NOMO-1 (cell line): ENCODE data around the gene EAPP.
"Not testable (repeated sequence)": the region's sequence is repeated elsewhere in the genome, so short reads cannot be mapped to it uniquely, and the experiment has no call there.

Experiments used
- DNase-seq, 2 experiments: peaks; one replicate each; lab custom pipeline; 2025; ENCODE audit not compliant: unreplicated experiment in 2 of 2; lab: John Stamatoyannopoulos, UW

The EAPP gene, protein sequence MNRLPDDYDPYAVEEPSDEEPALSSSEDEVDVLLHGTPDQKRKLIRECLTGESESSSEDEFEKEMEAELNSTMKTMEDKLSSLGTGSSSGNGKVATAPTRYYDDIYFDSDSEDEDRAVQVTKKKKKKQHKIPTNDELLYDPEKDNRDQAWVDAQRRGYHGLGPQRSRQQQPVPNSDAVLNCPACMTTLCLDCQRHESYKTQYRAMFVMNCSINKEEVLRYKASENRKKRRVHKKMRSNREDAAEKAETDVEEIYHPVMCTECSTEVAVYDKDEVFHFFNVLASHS

GRCh38 chr14:34539407-34540180 lies at the start of gene EAPP:
Gene EAPP (minus strand): TSS chr14:34539701. CDS start chr14:34539628, 73 bp downstream.
- DNase-seq = no peak

- no peak for DNase-seq
Measured at GRCh38 chr14:34583525-34583924, 44.0 kb upstream of the EAPP start.

DNA sequence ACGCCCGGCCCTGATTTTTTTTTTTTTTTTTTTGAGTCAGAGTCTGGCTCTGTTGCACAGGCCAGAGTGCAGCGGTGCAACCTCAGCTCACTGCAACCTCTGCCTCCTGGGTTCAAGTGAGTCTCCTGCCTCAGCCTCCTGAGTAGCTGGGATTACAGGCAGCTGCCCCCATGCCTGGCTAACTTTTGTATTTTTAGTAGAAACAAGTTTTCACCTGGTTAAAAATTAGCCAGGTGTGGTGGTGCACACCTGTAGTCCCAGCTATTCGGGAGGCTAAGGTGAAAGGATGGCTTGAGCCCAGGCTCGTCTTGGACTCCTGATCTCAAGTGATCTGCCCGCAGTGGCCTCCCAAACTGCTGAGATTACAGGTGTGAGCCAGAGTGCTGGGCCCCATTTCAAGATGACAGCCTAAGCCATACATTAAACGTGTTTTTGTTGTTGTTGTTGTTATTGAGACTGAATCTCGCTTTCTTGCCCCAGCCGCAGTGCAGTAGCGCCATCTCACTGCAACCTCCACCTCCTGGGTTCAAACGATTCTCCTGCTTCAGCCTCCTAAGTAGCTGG lies 42.7 kb upstream of the EAPP start:
- DNase-seq = no peak

- no peak for DNase-seq
Measured at GRCh38 chr14:34580381-34580780, 40.9 kb upstream of the EAPP start.

DNA sequence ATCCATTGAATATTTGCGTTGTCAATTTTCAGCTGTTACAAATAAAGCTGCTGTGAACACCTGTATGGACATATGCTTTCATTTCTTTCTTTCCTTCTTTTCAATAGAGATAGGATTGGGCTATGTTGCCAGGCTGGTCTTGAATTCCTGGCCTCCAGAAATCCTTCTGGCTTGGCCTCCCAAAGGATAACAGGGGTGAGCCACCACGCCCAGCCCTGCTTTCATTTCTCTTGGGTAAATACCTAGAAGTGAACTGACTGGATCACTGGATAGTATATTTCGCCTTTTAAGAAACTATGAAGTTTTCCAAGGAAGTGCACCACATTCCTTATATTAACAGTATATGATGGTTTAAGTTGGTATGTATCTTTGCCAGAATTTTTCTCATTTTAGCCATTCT lies 32.3 kb upstream of the EAPP start:
- DNase-seq = no peak

GRCh38 chr14:34569750-34570149 lies 30.2 kb upstream of the EAPP start:
- DNase-seq = no peak

GRCh38 chr14:34568803-34569202 lies 29.3 kb upstream of the EAPP start:
- no peak for DNase-seq

GRCh38 chr14:34562776-34563150 lies 23.3 kb upstream of the EAPP start:
- DNase-seq = no peak

DNA sequence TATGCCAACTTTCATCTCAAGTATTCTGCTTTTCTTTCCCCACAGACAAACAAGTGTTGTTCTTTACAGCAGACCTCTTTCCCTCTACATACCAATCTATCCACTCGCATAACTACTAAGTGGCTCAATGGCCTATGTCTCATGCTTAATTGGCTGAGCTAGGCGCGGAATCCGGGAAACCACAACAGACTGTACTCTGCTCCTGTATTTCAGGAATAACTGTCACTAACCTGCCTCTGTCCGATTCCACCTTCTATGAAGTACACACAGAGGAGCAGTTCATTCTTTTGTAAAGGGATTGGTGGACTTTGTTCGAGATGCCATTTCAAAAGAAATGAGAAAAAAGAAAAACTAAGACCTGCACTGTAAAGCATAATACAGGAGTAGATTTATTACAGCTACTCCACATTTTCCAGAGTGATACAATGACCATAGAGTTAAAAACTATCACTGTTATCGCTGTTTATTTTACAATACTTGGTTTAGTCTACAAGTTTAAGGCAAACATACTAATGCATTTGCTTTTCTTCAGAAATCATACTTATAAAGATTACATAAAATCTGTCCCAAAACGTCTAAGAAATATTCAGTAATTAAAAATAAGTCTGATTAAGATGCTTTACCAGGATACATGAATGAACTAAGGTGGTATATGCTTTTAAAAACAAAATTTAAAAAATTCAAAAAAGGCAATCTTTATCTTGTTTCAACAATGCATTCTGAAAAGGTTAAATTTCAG lies 22.7 kb upstream of the EAPP start:
- not testable (repeated sequence) for DNase-seq

DNA sequence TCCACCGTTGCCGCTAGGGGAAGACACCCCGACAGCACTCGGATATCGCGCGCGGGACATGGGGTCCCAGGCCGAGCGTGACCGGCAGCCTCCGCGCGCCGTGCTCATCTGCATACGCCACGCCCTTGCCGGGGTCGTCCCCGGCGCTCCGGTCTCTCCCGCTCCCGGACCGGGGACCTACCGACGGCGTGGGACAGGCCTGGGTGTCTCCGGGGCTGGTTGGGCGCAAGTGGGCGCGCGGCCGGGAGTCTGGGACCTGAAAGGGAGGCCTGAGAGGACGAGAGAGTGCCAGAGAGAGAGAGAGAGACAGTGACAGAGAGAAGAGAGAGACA lies 17.0 kb upstream of the EAPP start:
- DNase-seq = not testable (repeated sequence)

DNA sequence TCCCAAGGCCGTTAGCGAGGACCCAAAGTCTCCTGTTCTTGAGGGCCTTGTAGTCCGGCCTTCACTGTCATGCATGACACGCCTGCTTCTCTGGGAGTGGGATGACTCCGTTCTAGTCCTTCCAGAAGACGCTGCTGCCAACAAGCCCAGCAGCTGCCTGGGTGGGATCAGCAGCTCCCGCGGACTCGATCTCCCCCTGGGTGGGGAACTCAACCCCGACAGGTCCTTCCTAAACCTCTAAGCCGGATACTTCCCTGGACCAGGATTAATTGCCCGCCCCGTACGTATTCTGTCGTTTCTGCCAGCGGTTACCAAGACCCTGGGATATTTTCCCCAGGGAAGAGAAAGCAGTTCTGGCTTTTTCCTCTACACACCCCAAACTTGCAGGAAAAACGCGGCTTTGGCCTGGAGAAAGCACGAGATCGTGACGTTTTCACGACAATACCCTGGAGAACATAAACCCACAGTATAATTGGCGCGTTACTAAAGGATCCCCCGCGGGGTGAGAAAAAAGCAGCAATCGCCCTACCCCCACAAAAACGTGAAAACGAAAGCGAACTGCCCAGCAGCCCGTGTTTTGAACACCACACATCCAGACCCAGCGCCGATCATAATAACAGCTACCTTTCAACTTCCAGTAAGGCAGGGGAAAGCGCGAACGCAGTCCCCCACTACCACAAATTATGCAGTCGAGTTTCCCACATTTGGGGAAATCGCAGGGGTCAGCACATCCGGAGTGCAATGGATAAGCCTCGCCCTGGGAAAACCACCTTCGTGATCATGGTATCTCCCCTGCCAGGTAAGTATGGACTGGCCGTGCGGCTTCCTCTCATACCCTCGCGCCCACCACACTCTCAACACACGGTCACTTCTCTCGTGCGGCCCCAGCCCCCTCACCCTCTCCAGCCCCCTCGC lies 16.3 kb upstream of the EAPP start:
- not testable (repeated sequence) for DNase-seq

DNA sequence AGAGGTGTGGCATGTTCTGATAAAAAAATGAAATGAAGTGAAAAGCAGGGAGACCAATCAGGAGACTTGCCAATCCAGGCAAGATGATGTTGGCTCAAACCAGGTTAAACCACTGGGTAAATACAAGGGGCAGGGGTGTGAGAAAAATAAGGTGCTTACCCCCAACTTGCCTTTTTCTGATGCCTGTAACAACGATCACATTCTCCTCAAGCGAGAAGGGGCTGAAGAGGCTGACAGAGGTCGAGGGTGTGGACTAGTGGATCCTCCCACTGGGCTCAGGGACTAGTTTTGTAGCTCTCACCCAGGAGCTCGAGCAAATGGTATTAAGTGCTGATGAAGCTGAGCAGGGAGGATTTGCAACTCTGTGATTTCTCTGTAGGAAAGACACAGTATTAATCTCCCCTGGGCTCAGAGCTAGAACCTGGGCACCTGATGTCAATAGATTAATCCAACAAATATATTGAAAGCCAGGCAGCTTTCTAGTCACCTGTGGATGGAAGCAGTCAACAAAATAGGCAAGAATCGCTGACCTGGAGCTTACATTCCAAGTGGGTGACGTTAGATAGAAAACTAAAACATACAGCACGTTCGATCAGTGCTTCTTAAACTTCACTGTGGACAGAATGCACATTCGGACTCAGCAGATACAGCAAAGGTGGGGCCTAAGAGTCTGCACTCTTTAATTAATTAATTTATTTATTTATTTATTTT lies 15.2 kb upstream of the EAPP start:
- no peak for DNase-seq

- not testable (repeated sequence) for DNase-seq
Measured at GRCh38 chr14:34549276-34549966, 9.9 kb upstream of the EAPP start.

- DNase-seq = no peak
Measured at GRCh38 chr14:34548472-34548981, 9.0 kb upstream of the EAPP start.

GRCh38 chr14:34547136-34547520 lies 7.6 kb upstream of the EAPP start:
- DNase-seq = not testable (repeated sequence)

- not testable (repeated sequence) for DNase-seq
Measured at GRCh38 chr14:34546272-34547135, 7.0 kb upstream of the EAPP start.

GRCh38 chr14:34540181-34541059 lies 919 bp upstream of the EAPP start:
- not testable (repeated sequence) for DNase-seq
